PC-9 (cell line): Measurements from ENCODE around the gene CNNM4. TPM values are rescaled to one million over a fixed set of nuclear protein-coding genes. Genes with fewer than 3 reads are reported as not detected.

Experiments used
- BruUV-seq: library from RNA; stranded (reverse); fragments of 400-500 nt; replicated peaks from 2 replicates; lab custom pipeline; 2021; lab: Mats Ljungman, UMichigan
- CTCF ChIA-PET: fragments of 300-600 bp; sonication (Branson Sonifier 250); formaldehyde crosslinking; loops from one replicate; lab custom pipeline; 2022; ENCODE audit warnings: antibody characterized with exemption; lab: Charles Lee
- POLR2A ChIA-PET: fragments of 300-600 bp; sonication (Branson Sonifier 250); formaldehyde crosslinking; loops from one replicate; lab custom pipeline; 2022; ENCODE audit warnings: antibody characterized with exemption; ENCODE audit not compliant: unreplicated experiment; lab: Charles Lee
- DNase-seq, 2 experiments: peaks; one replicate each; pipeline versions ENCODE4 v3.0.0 to v3.0.0-alpha.2; 2015 to 2022; ENCODE audit warnings: mixed read lengths in 1 of 2
- H2AFZ ChIP-seq: fragments of 200-600 bp; sonication (generic); 2 replicates; pipeline ENCODE4 v1.8.1; 2017; ENCODE audit warnings: antibody characterized with exemption
- H3F3A ChIP-seq: fragments of 200-600 bp; sonication (generic); 2 replicates; pipeline ENCODE4 v1.8.1; 2017; ENCODE audit warnings: antibody characterized with exemption, mild to moderate bottlenecking, low read depth; ENCODE audit not compliant: insufficient read depth
- H3K27ac ChIP-seq: fragments of 200-600 bp; sonication (generic); 2 replicates; pipeline ENCODE4 v1.6.1; 2016; ENCODE audit warnings: mixed run types
- H3K27me3 ChIP-seq: fragments of 200-600 bp; sonication (generic); 2 replicates; pipeline ENCODE4 v1.6.1; 2016; ENCODE audit warnings: low read depth, mixed run types; ENCODE audit not compliant: insufficient read depth
- H3K36me3 ChIP-seq: fragments of 200-600 bp; sonication (generic); 2 replicates; pipeline ENCODE4 v1.6.1; 2016; ENCODE audit warnings: low read depth, mixed run types
- H3K4me1 ChIP-seq: fragments of 200-600 bp; sonication (generic); replicated peaks from 2 replicates; pipeline ENCODE4 v1.6.1; 2016; ENCODE audit warnings: mixed run types; ENCODE audit not compliant: insufficient read depth
- H3K4me2 ChIP-seq: fragments of 200-600 bp; sonication (generic); 2 replicates; pipeline ENCODE4 v1.6.1; 2017; ENCODE audit warnings: mixed run types
- H3K4me3 ChIP-seq: fragments of 200-600 bp; sonication (generic); 2 replicates; pipeline ENCODE4 v1.6.1; 2016; ENCODE audit warnings: mixed run types
- H3K79me2 ChIP-seq: fragments of 200-600 bp; sonication (generic); 2 replicates; pipeline ENCODE4 v1.6.1; 2017; ENCODE audit warnings: low read depth, mixed run types
- H3K9me2 ChIP-seq: fragments of 200-600 bp; sonication (generic); 2 replicates; pipeline ENCODE4 v1.8.1; 2017; ENCODE audit warnings: mild to moderate bottlenecking; ENCODE audit not compliant: insufficient read depth
- H3K9me3 ChIP-seq: fragments of 200-600 bp; sonication (generic); 2 replicates; pipeline ENCODE4 v1.8.1; 2016; ENCODE audit warnings: low read depth; ENCODE audit not compliant: insufficient read depth
- H4K20me1 ChIP-seq: fragments of 200-600 bp; sonication (generic); 2 replicates; pipeline ENCODE4 v1.8.1; 2017; ENCODE audit not compliant: insufficient read depth
- CTCF ChIP-seq: fragments of 200-600 bp; sonication (generic); conservative IDR thresholded peaks from 2 replicates; pipeline ENCODE4 v1.6.1; 2017; ENCODE audit warnings: mixed run types, antibody characterized with exemption, mild to moderate bottlenecking, moderate library complexity
- EZH2 ChIP-seq: fragments of 200-600 bp; sonication (generic); IDR thresholded peaks from 2 replicates; pipeline ENCODE4 v1.8.0; 2017; ENCODE audit warnings: antibody characterized with exemption, low read depth
- intact Hi-C: fragments of 100-400 bp; cut with micrococcal nuclease; formaldehyde crosslinking; loops from one replicate; pipeline ENCODE4 v1.10.0; 2022; ENCODE audit not compliant: unreplicated experiment
- total RNA-seq: library from RNA; stranded (reverse); gene quantifications from 2 replicates; pipeline ENCODE4 v1.2.3, GENCODE V29; 2021

Gene CNNM4
- total RNA-seq, 1 experiment from 2014 or later, result 31.4 TPM

- intact Hi-C loops, result no loop called here
- Histone ChIP-seq H3K4me2 (no peak overlapping the region), H3F3A (peaks cover 21% of the 10 kb centered on the region; the same call in 1 of the 2 replicates), H3K36me3 (0 out of 2 replicates have a peak, but pooled peaks cover 5% of the 10 kb centered on the region), H3K27ac (no peak overlapping the region), H2AFZ (no peak overlapping the region), H4K20me1 (0 out of 2 replicates have a peak, but pooled peaks cover 4% of the 10 kb centered on the region), H3K9me2 (no peaks in the 10 kb centered on the region), H3K9me3 (no peaks in the 10 kb centered on the region), H3K27me3 (no peaks in the 10 kb centered on the region), H3K79me2 (peaks cover 11% of the 10 kb centered on the region), H3K4me1 (peaks cover 11% of the 10 kb centered on the region), H3K4me3 (no peak overlapping the region)
- POLR2A ChIA-PET, result no interaction called here
- no peak for DNase-seq
- no TSS peak for BruUV-seq
- TF ChIP-seq CTCF, result no peak
- no peak for TF ChIP-seq EZH2
- CTCF ChIA-PET, result no interaction called here
These were observed 66.0 kb downstream of the CNNM4 start for GRCh38 chr2:96826546-96827278.

- ChIA-PET CTCF (no interaction called here), POLR2A (no interaction called here)
- DNase-seq, result no peak
- Histone ChIP-seq H2AFZ (no peak overlapping the region), H3K9me3 (no peaks in the 10 kb centered on the region), H4K20me1 (0 out of 2 replicates have a peak, but pooled peaks cover 4% of the 10 kb centered on the region), H3K4me2 (no peak overlapping the region), H3K27ac (no peak overlapping the region), H3K4me3 (no peak overlapping the region), H3F3A (peaks cover 37% of the 10 kb centered on the region), H3K9me2 (no peaks in the 10 kb centered on the region), H3K36me3 (peaks cover 6% of the 10 kb centered on the region; the same call in 1 of the 2 replicates), H3K4me1 (peaks cover 28% of the 10 kb centered on the region), H3K27me3 (no peaks in the 10 kb centered on the region), H3K79me2 (peaks cover 4% of the 10 kb centered on the region; the same call in 1 of the 2 replicates)
- intact Hi-C loops, result no loop called here
- TF ChIP-seq CTCF, result no peak
- no peak for TF ChIP-seq EZH2
- no TSS peak for BruUV-seq
These were observed 67.7 kb downstream of the CNNM4 start for GRCh38 chr2:96828436-96828835.

- H3K9me2 ChIP-seq, result no peaks in the 10 kb centered on the region
- ChIA-PET POLR2A (no interaction called here), CTCF (no interaction called here)
- no peak overlapping the region for H3K27ac ChIP-seq
- peaks cover 37% of the 10 kb centered on the region for H3F3A ChIP-seq
- no peaks in the 10 kb centered on the region for H3K9me3 ChIP-seq
- no peak overlapping the region for H2AFZ ChIP-seq
- no TSS peak for BruUV-seq
- peaks cover 29% of the 10 kb centered on the region for H3K4me1 ChIP-seq
- DNase-seq, result no peak
- peaks cover 7% of the 10 kb centered on the region; the same call in 1 of the 2 replicates for H3K36me3 ChIP-seq
- no peak overlapping the region for H3K4me2 ChIP-seq
- TF ChIP-seq CTCF, result no peak
- TF ChIP-seq EZH2, result no peak
- 0 out of 2 replicates have a peak, but pooled peaks cover 4% of the 10 kb centered on the region for H4K20me1 ChIP-seq
- intact Hi-C loops, result no loop called here
- no peak overlapping the region for H3K4me3 ChIP-seq
- no peaks in the 10 kb centered on the region for H3K27me3 ChIP-seq
- no peaks in the 10 kb centered on the region; the same call in 1 of the 2 replicates for H3K79me2 ChIP-seq
These were observed 68.2 kb downstream of the CNNM4 start for GRCh38 chr2:96828874-96829273.
